ENCODE results near the gene LYAR. TPM values are rescaled to one million over a fixed set of nuclear protein-coding genes. Genes with fewer than 3 reads are reported as not detected.
"Not testable (repeated sequence)": the region's sequence is repeated elsewhere in the genome, so short reads cannot be mapped to it uniquely, and the experiment has no call there.

LYAR gene
- total and polyA plus RNA-seq, 2 experiments from 2014 or later, result 44.0 to 105 TPM

DNA sequence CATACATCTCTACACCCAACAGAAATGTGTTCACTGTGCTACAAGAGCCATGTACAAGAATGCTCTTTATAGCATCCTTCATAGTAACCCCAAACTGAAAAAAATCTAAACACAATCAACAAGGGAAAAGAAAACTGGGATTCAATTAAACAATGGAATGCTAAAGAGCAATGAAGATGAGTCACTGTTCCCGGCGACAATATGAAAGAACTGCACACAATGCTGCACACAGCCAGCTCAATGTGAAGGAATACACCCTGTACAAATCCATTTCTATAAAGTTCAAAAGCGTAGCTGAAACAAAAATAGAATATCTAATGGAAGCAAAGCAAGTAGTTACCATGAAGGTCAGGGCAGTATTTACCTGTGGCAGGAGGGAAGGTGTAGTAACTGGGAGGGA lies 50.4 kb downstream of the LYAR start:
- H3K27me3 ChIP-seq (ENCODE audit: insufficient read depth); H3K27ac Mint-ChIP-seq; H3K4me1 ChIP-seq (ENCODE audit: insufficient read depth); H3F3A ChIP-seq (replicated peaks; ENCODE audit: low read depth); H4K20me1 ChIP-seq (replicated peaks; ENCODE audit: insufficient read depth); H3K9me2 ChIP-seq (ENCODE audit: insufficient read depth); H3K27ac ChIP-seq (ENCODE audit: low read depth); H3K4me1 Mint-ChIP-seq; ATAC-seq; H3K4me2 ChIP-seq; H2AFZ ChIP-seq; DNase-seq (ENCODE audit: low spot score); H3K4me3 ChIP-seq; H3K9me3 Mint-ChIP-seq; H3K4me3 Mint-ChIP-seq; H3K79me2 ChIP-seq (replicated peaks; ENCODE audit: insufficient read depth); H3K27me3 Mint-ChIP-seq (ENCODE audit: insufficient read depth, low read depth, poor library complexity): not testable (repeated sequence)
- peaks cover 55% of the 10 kb centered on the region for H3K36me3 Mint-ChIP-seq (ENCODE audit: low read depth)
- peaks cover 16% of the 10 kb centered on the region for H3K36me3 ChIP-seq (ENCODE audit: insufficient read depth)

DNA sequence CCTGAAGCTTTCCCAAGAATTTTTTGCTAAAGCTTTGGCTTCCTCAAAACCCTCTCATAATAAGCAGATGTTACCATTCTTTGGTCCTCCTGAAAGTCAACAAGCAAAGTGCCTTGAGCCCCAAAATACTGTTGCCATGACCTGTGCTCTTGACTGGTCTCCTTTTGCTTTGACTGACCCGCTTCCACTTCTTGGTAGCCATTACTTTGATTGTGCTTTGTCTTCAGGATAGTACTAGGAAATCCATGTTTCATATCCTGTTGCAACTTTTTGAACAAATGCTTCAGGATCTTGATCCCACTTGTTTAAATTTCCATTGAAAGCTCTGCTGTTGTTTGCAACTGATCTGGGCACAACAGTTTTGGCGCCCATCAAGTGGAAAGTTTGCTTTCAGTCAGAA lies 56.3 kb downstream of the LYAR start:
- Histone ChIP-seq H3K4me1 (ENCODE audit: insufficient read depth) (no peaks in the 10 kb centered on the region), H2AFZ (no peak overlapping the region), H3K27me3 (ENCODE audit: insufficient read depth) (peaks cover 23% of the 10 kb centered on the region), H3K36me3 (ENCODE audit: insufficient read depth) (no peaks in the 10 kb centered on the region), H3K27ac (ENCODE audit: low read depth) (no peak overlapping the region), H3K9me2 (ENCODE audit: insufficient read depth) (no peaks in the 10 kb centered on the region), H3F3A (replicated peaks; ENCODE audit: low read depth) (no peaks in the 10 kb centered on the region), H4K20me1 (replicated peaks; ENCODE audit: insufficient read depth) (no peaks in the 10 kb centered on the region), H3K4me2 (no peak overlapping the region), H3K4me3 (no peak overlapping the region), H3K79me2 (replicated peaks; ENCODE audit: insufficient read depth) (no peaks in the 10 kb centered on the region)
- Mint-ChIP-seq H3K27me3 (ENCODE audit: insufficient read depth, low read depth, poor library complexity) (peaks cover 13% of the 10 kb centered on the region), H3K27ac (no peak overlapping the region), H3K4me3 (no peak overlapping the region), H3K4me1 (no peaks in the 10 kb centered on the region), H3K36me3 (ENCODE audit: low read depth) (peaks cover 27% of the 10 kb centered on the region), H3K9me3 (peaks cover 15% of the 10 kb centered on the region)
- no peak for TF ChIP-seq CREB1 (CRISPR knock-in tag; IDR thresholded peaks at IDR 0.05; ENCODE audit: low read depth)
- TF ChIP-seq, protein P1, sequence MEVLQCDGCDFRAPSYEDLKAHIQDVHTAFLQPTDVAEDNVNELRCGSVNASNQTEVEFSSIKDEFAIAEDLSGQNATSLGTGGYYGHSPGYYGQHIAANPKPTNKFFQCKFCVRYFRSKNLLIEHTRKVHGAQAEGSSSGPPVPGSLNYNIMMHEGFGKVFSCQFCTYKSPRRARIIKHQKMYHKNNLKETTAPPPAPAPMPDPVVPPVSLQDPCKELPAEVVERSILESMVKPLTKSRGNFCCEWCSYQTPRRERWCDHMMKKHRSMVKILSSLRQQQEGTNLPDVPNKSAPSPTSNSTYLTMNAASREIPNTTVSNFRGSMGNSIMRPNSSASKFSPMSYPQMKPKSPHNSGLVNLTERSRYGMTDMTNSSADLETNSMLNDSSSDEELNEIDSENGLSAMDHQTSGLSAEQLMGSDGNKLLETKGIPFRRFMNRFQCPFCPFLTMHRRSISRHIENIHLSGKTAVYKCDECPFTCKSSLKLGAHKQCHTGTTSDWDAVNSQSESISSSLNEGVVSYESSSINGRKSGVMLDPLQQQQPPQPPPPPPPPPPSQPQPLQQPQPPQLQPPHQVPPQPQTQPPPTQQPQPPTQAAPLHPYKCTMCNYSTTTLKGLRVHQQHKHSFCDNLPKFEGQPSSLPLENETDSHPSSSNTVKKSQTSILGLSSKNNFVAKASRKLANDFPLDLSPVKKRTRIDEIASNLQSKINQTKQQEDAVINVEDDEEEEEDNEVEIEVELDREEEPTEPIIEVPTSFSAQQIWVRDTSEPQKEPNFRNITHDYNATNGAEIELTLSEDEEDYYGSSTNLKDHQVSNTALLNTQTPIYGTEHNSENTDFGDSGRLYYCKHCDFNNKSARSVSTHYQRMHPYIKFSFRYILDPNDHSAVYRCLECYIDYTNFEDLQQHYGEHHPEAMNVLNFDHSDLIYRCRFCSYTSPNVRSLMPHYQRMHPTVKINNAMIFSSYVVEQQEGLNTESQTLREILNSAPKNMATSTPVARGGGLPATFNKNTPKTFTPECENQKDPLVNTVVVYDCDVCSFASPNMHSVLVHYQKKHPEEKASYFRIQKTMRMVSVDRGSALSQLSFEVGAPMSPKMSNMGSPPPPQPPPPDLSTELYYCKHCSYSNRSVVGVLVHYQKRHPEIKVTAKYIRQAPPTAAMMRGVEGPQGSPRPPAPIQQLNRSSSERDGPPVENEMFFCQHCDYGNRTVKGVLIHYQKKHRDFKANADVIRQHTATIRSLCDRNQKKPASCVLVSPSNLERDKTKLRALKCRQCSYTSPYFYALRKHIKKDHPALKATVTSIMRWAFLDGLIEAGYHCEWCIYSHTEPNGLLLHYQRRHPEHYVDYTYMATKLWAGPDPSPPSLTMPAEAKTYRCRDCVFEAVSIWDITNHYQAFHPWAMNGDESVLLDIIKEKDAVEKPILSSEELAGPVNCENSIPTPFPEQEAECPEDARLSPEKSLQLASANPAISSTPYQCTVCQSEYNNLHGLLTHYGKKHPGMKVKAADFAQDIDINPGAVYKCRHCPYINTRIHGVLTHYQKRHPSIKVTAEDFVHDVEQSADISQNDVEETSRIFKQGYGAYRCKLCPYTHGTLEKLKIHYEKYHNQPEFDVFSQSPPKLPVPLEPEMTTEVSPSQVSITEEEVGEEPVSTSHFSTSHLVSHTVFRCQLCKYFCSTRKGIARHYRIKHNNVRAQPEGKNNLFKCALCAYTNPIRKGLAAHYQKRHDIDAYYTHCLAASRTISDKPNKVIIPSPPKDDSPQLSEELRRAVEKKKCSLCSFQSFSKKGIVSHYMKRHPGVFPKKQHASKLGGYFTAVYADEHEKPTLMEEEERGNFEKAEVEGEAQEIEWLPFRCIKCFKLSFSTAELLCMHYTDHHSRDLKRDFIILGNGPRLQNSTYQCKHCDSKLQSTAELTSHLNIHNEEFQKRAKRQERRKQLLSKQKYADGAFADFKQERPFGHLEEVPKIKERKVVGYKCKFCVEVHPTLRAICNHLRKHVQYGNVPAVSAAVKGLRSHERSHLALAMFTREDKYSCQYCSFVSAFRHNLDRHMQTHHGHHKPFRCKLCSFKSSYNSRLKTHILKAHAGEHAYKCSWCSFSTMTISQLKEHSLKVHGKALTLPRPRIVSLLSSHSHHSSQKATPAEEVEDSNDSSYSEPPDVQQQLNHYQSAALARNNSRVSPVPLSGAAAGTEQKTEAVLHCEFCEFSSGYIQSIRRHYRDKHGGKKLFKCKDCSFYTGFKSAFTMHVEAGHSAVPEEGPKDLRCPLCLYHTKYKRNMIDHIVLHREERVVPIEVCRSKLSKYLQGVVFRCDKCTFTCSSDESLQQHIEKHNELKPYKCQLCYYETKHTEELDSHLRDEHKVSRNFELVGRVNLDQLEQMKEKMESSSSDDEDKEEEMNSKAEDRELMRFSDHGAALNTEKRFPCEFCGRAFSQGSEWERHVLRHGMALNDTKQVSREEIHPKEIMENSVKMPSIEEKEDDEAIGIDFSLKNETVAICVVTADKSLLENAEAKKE (CRISPR knock-in tag; IDR thresholded peaks at IDR 0.05), result no peak
- no peak for TF ChIP-seq EZH2phosphoT487 (IDR thresholded peaks at IDR 0.05; ENCODE audit: unreplicated experiment)
- no peak for TF ChIP-seq JUNB (IDR thresholded peaks at IDR 0.05; ENCODE audit: unreplicated experiment)
- no peak for TF ChIP-seq POLR2AphosphoS5 (IDR thresholded peaks at IDR 0.05; ENCODE audit: low read depth)
- TF ChIP-seq ZNF114 (CRISPR knock-in tag; IDR thresholded peaks at IDR 0.05), result no peak
- TF ChIP-seq NANOG (IDR thresholded peaks at IDR 0.05; ENCODE audit: borderline replicate concordance), result no peak
- ATAC-seq (no peak), DNase-seq (ENCODE audit: low spot score) (no peak)

All from GM23338 (cell line).